GM10266 (cell line): Measurements from ENCODE around the gene MRPS23.

Source experiments
- DNase-seq: peaks from one replicate; pipeline ENCODE4 v3.0.0; 2012; ENCODE audit errors: extremely low spot score
- CTCF ChIP-seq: IDR thresholded peaks from 2 replicates; pipeline ENCODE4 v1.5.1; 2012; ENCODE audit warnings: mild to moderate bottlenecking, low read depth; ENCODE audit not compliant: control insufficient read depth, insufficient read depth; ENCODE audit errors: missing control alignments

MRPS23 gene

GRCh38 chr17:57892820-57893595, 43.2 kb upstream of the MRPS23 start:
- no peak for TF ChIP-seq CTCF
- DNase-seq = no peak

- TF ChIP-seq CTCF = peak; percentile 98
- peak; percentile 86 for DNase-seq
These were observed 42.4 kb upstream of the MRPS23 start for GRCh38 chr17:57892146-57892819.

- DNase-seq = no peak
- TF ChIP-seq CTCF = no peak
These were observed 41.0 kb upstream of the MRPS23 start for GRCh38 chr17:57890857-57891232.

GRCh38 chr17:57889892-57890856, 40.3 kb upstream of the MRPS23 start:
- DNase-seq = no peak
- TF ChIP-seq CTCF = no peak

- TF ChIP-seq CTCF = no peak
- DNase-seq = no peak
These were observed 39.4 kb upstream of the MRPS23 start for GRCh38 chr17:57889252-57889651.

- DNase-seq = no peak
- TF ChIP-seq CTCF = no peak
These were observed 38.7 kb upstream of the MRPS23 start for GRCh38 chr17:57888311-57889216.
